Naive B cell (primary cell): ENCODE data around the gene CSGALNACT2. TPM values are rescaled to one million over a fixed set of nuclear protein-coding genes. Genes with fewer than 3 reads are reported as not detected.

Experiments
- ATAC-seq, 2 donors: fragments of 150-1000 bp; cut with Tn5 transposase; 2 replicates each; pipeline ENCODE4 v1.10.0; 2021; ENCODE audit warnings: low read depth in 2 of 2, mild to moderate bottlenecking in 2 of 2, moderate library complexity in 2 of 2
- DNase-seq: peaks from one replicate; pipeline ENCODE4 v3.0.0; 2022
- H3K27ac Mint-ChIP-seq, 6 donors: one replicate each; pipeline ENCODE4 v1.8.0; 2020 to 2022; ENCODE audit warnings: mild to moderate bottlenecking in 6 of 6, mixed read lengths in 6 of 6, moderate library complexity in 5 of 6, inconsistent platforms in 2 of 6
- H3K27me3 Mint-ChIP-seq, 3 donors: one replicate each; pipeline ENCODE4 v1.8.0; 2021 to 2022; ENCODE audit warnings: mixed read lengths in 3 of 3, mild to moderate bottlenecking in 1 of 3
- H3K36me3 Mint-ChIP-seq, 2 donors: one replicate each; pipeline ENCODE4 v1.8.0; 2020 to 2022; ENCODE audit warnings: mixed read lengths in 2 of 2, inconsistent platforms in 1 of 2, mild to moderate bottlenecking in 1 of 2
- H3K4me1 Mint-ChIP-seq, 3 donors: one replicate each; pipeline ENCODE4 v1.8.0; 2020 to 2022; ENCODE audit warnings: mixed read lengths in 3 of 3, inconsistent platforms in 1 of 3, mild to moderate bottlenecking in 1 of 3, moderate library complexity in 1 of 3
- H3K4me3 Mint-ChIP-seq, 8 donors: one replicate each; pipeline ENCODE4 v1.8.0; 2020 to 2022; ENCODE audit warnings: mild to moderate bottlenecking in 8 of 8, mixed read lengths in 8 of 8, moderate library complexity in 8 of 8, inconsistent platforms in 2 of 8
- H3K9me3 Mint-ChIP-seq, 7 donors: one replicate each; pipeline ENCODE4 v1.8.0; 2020 to 2022; ENCODE audit warnings: mixed read lengths in 7 of 7, mild to moderate bottlenecking in 5 of 7, inconsistent platforms in 2 of 7, moderate library complexity in 1 of 7
- polyA plus RNA-seq, 6 donors: library from polyadenylated mRNA; unstranded; fragments of 300-500 nt; fragmentation: Illumina TruSeq; gene quantifications; one replicate each; pipeline ENCODE4 v1.2.3, GENCODE V29; 2021; ENCODE audit warnings: low read depth in 6 of 6

CSGALNACT2 gene
- polyA plus RNA-seq, 6 donors from 2014 or later: 10.0 to 16.0 (median 12.4) TPM

- Mint-ChIP-seq H3K36me3 (no peaks in the 10 kb centered on the region), H3K4me1 (peaks cover 7 to 10% (median 8%) of the 10 kb centered on the region in 3 donors), H3K4me3 (peak overlapping the region in 6 of 8 donors; percentile 54 to 81 (median 68)), H3K27ac (peak overlapping the region in 1 of 6 donors; percentile 42), H3K9me3 (no peaks in the 10 kb centered on the region), H3K27me3 (peaks cover 11 to 21% (median 17%) of the 10 kb centered on the region in 3 donors)
- no peak for ATAC-seq
- DNase-seq: no peak
Observed at GRCh38 chr10:43105956-43106229, 32.4 kb upstream of the CSGALNACT2 start.

DNA sequence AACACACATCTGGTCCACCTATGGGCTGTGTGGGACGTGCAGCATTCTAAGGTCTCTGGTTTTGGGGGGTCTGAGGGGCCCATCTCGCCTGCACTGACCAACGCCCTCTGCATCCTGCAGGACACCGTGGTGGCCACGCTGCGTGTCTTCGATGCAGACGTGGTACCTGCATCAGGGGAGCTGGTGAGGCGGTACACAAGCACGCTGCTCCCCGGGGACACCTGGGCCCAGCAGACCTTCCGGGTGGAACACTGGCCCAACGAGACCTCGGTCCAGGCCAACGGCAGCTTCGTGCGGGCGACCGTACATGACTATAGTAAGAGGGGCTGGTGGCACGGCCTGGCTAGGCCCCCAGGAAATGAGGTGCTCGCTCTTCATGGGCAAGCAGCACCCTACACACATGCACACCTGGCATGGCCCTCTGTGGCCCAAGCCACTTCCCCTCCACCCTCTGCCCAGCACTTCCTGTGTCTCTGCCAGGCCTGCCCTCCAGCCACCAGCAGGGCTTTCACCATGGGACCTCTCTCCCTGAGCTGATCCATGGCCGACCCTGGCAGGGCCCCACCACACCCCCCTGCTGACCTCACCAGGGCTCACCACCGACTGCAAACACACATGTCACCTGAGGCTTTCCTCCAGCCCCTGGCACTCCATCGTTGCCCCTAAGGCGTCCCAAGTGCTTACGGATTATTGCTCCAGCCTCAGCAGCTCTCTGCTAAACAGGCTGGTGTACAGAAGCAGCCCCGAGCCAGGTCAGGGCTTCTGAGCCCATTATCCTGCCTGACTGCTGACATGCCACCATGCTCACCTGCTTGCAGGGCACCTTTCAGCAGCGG is 31.8 kb upstream of the CSGALNACT2 start:
- H3K4me3 Mint-ChIP-seq: peak overlapping the region in 5 of 8 donors; percentile 54 to 78 (median 65)

DNA sequence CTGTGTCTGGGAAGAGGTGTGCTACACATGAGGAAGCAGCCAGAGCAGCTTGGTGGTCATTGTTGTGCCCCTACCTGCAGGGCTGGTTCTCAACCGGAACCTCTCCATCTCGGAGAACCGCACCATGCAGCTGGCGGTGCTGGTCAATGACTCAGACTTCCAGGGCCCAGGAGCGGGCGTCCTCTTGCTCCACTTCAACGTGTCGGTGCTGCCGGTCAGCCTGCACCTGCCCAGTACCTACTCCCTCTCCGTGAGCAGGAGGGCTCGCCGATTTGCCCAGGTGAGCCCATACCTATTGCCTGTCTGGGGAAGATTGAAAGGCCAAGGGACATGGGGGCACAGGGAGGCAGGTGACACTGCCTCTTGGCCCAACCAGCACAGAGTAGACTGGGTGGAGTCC is 29.3 kb upstream of the CSGALNACT2 start:
- Mint-ChIP-seq H3K4me3 (no peak overlapping the region), H3K4me1 (peaks cover under 1 to 10% (median 7%) of the 10 kb centered on the region in 3 donors), H3K36me3 (no peaks in the 10 kb centered on the region), H3K27me3 (peaks cover 0 to 2% (median 0%) of the 10 kb centered on the region in 3 donors), H3K27ac (no peak overlapping the region), H3K9me3 (no peaks in the 10 kb centered on the region)
- DNase-seq: no peak
- ATAC-seq: no peak

More for the DNA sequence above, 31.8 kb upstream of the CSGALNACT2 start:
- no peak for DNase-seq
- no peak for ATAC-seq
- Mint-ChIP-seq H3K36me3 (no peaks in the 10 kb centered on the region), H3K27me3 (peaks cover 11 to 21% (median 17%) of the 10 kb centered on the region in 3 donors), H3K9me3 (no peaks in the 10 kb centered on the region), H3K27ac (peak overlapping the region in 5 of 6 donors; percentile 46 to 75 (median 65)), H3K4me1 (peaks cover 7 to 10% (median 8%) of the 10 kb centered on the region in 3 donors)

GRCh38 chr10:43109671-43110249 is 28.5 kb upstream of the CSGALNACT2 start:
- H3K4me1 Mint-ChIP-seq: peaks cover 0 to 10% (median 7%) of the 10 kb centered on the region in 3 donors
- no peaks in the 10 kb centered on the region for H3K27me3 Mint-ChIP-seq
- H3K4me3 Mint-ChIP-seq: no peak overlapping the region
- DNase-seq (no peak), ATAC-seq (no peak)
- no peaks in the 10 kb centered on the region for H3K36me3 Mint-ChIP-seq
- H3K27ac Mint-ChIP-seq: no peak overlapping the region
- no peaks in the 10 kb centered on the region for H3K9me3 Mint-ChIP-seq

DNA sequence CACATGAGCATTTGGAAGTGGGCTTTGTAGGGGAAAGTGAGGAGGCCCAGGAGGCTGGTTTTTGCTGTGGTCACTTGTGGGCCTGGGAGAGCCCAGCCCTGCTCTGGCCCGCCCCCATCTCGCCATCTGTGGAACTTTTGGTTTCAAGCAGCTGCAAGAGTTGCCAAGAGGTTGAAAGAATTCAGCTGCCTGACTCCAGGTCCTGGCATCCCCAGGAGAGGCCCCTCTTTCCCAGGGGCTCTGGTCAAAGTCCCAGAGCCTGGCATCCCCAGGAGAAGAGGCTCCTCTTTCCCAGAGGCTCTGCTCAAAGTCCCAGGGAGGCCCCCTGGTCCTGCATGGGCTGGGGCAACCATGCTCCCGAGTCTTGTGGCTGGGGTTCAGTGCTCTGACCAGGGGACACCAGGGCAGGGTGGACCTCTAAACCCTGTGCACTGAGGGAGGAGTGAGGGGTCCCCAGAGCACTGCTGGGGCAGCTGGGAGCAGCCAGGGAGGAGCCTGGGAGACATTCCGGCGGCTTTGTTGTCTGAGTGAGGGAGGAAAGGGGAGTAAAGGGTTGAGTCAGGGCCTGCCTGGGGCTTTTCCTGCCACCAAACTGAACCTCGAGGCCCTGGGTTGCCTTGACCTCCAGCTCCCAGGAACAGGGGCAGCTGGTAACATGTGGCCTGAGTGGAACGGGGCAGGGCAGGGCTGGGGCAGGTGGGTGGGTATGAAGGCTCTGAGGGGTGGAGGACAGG is 27.7 kb upstream of the CSGALNACT2 start:
- no peak for ATAC-seq
- no peak for DNase-seq
- no peaks in the 10 kb centered on the region for H3K9me3 Mint-ChIP-seq
- H3K4me1 Mint-ChIP-seq: peaks cover 0 to 7% (median 4%) of the 10 kb centered on the region in 3 donors
- H3K27ac Mint-ChIP-seq: peak overlapping the region in 1 of 6 donors; percentile 76
- no peaks in the 10 kb centered on the region for H3K36me3 Mint-ChIP-seq
- no peaks in the 10 kb centered on the region for H3K27me3 Mint-ChIP-seq
- H3K4me3 Mint-ChIP-seq: no peak overlapping the region

- Mint-ChIP-seq H3K4me1 (peaks cover 0 to 7% (median 0%) of the 10 kb centered on the region in 3 donors), H3K27ac (peak overlapping the region in 1 of 6 donors; percentile 56), H3K27me3 (no peaks in the 10 kb centered on the region), H3K9me3 (no peaks in the 10 kb centered on the region), H3K36me3 (no peaks in the 10 kb centered on the region), H3K4me3 (no peak overlapping the region)
- no peak for DNase-seq
- ATAC-seq: no peak
Observed at GRCh38 chr10:43111101-43111500, 27.1 kb upstream of the CSGALNACT2 start.

DNA sequence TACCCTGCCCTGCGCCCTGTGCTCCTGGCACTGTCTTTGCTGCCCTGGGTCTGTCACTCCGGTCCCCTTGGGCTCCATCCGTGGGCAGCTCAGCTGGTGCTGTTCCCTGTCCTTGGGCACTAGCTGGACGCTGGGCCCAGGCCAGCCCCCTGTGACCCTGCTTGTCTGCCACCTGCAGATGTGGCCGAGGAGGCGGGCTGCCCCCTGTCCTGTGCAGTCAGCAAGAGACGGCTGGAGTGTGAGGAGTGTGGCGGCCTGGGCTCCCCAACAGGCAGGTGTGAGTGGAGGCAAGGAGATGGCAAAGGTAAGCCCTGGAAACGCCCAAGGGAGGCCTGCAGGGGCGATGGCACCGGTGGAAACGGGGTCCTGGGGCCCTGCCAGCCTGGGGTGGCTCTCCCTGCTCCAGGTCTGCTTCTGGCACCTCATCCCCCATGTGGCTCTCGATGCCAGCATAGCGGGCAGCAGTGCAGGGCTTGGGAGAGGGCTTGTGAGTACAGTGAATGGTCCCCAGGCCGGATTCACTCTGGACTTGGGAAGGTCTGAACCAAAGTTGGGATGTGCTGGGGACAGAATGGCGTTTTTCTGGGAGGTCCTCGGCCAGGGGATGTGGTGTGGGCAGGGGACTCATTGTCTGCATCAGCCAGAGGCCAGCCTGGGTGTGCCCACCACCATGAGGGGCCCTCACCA is 26.2 kb upstream of the CSGALNACT2 start:
- no peak for DNase-seq
- H3K4me3 Mint-ChIP-seq: peak overlapping the region in 1 of 8 donors; percentile 25

DNA sequence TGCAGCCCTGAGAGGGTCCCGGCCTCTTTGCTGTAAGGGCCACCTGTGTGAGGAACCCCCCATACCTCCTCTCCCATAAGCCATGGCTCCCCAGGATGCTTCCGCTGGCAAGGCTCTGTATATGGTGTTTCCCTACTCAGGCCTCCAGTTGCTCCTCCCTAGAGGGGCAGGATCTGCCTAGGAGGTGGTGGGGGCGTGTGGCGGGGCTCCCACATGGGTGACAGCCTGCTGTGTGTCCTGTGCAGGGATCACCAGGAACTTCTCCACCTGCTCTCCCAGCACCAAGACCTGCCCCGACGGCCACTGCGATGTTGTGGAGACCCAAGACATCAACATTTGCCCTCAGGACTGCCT is 25.7 kb upstream of the CSGALNACT2 start:
- no peak for DNase-seq
- Mint-ChIP-seq H3K4me1 (no peaks in the 10 kb centered on the region), H3K9me3 (no peaks in the 10 kb centered on the region), H3K36me3 (no peaks in the 10 kb centered on the region), H3K27me3 (no peaks in the 10 kb centered on the region), H3K4me3 (no peak overlapping the region), H3K27ac (no peak overlapping the region)
- ATAC-seq: no peak

More for the DNA sequence above, 26.2 kb upstream of the CSGALNACT2 start:
- ATAC-seq: no peak
- Mint-ChIP-seq H3K9me3 (no peaks in the 10 kb centered on the region), H3K27ac (no peak overlapping the region), H3K4me1 (peaks cover 0 to under 1% (median 0%) of the 10 kb centered on the region in 3 donors), H3K36me3 (no peaks in the 10 kb centered on the region), H3K27me3 (no peaks in the 10 kb centered on the region)

- Mint-ChIP-seq H3K27ac (no peak overlapping the region), H3K9me3 (no peaks in the 10 kb centered on the region), H3K36me3 (no peaks in the 10 kb centered on the region), H3K27me3 (no peaks in the 10 kb centered on the region), H3K4me1 (no peaks in the 10 kb centered on the region), H3K4me3 (peak overlapping the region in 1 of 8 donors; percentile 22)
- DNase-seq (no peak), ATAC-seq (no peak)
Observed at GRCh38 chr10:43113201-43114087, 24.8 kb upstream of the CSGALNACT2 start.

DNA sequence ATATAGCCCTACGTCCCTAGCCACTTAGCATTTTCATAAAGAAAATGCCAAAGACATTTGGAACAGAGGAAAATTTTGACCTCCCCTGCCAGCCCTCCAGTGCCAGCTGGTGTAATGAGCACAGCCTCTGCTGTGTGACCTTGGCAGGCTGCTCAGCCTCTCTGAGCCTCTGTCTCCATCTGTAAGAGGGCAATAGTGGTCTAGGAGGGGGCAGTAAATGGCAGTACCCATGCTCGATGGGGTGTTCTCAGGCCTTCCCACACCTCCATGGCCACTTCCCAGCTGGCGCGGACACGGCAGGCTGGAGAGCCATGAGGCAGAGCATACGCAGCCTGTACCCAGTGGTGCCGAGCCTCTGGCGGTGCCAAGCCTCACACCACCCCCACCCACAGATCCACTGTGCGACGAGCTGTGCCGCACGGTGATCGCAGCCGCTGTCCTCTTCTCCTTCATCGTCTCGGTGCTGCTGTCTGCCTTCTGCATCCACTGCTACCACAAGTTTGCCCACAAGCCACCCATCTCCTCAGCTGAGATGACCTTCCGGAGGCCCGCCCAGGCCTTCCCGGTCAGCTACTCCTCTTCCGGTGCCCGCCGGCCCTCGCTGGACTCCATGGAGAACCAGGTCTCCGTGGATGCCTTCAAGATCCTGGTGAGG is 24.0 kb upstream of the CSGALNACT2 start:
- no peak for ATAC-seq
- peak overlapping the region in 1 of 6 donors; percentile 87 for H3K27ac Mint-ChIP-seq
- H3K9me3 Mint-ChIP-seq: no peaks in the 10 kb centered on the region
- H3K4me3 Mint-ChIP-seq: peak overlapping the region in 1 of 8 donors; percentile 12
- no peaks in the 10 kb centered on the region for H3K36me3 Mint-ChIP-seq
- DNase-seq: no peak
- no peaks in the 10 kb centered on the region for H3K27me3 Mint-ChIP-seq
- H3K4me1 Mint-ChIP-seq: peaks cover 0 to 4% (median 0%) of the 10 kb centered on the region in 3 donors

GRCh38 chr10:43114743-43115611 is 23.3 kb upstream of the CSGALNACT2 start:
- no peaks in the 10 kb centered on the region for H3K9me3 Mint-ChIP-seq
- peaks cover 0 to 4% (median under 1%) of the 10 kb centered on the region in 3 donors for H3K4me1 Mint-ChIP-seq
- H3K27ac Mint-ChIP-seq: peak overlapping the region in 1 of 6 donors; percentile 87
- no peak for DNase-seq
- H3K27me3 Mint-ChIP-seq: no peaks in the 10 kb centered on the region
- no peak for ATAC-seq
- peak overlapping the region in 1 of 8 donors; percentile 12 for H3K4me3 Mint-ChIP-seq
- no peaks in the 10 kb centered on the region for H3K36me3 Mint-ChIP-seq
